Gastrocnemius medialis (tissue), 4 donors: Measurements from ENCODE around the gene CCDC81. TPM values are rescaled to one million over a fixed set of nuclear protein-coding genes. Genes with fewer than 3 reads are reported as not detected.

Source experiments
- ATAC-seq, 2 donors: fragments of 150-250 bp; one replicate each; pipeline ENCODE4 v1.9.1; 2016
- DNase-seq, 2 donors: peaks; one replicate each; pipeline ENCODE4 v3.0.0-alpha.2; 2019
- H3K27ac ChIP-seq, 4 donors: fragments of 200-600 bp; sonication (generic); 1 replicate in 1 of 4; 2 replicates in 3 of 4; pipeline ENCODE4 v1.5.1; 2016 to 2018; ENCODE audit warnings: mild to moderate bottlenecking in 2 of 4, moderate library complexity in 1 of 4
- H3K27me3 ChIP-seq, 3 donors: fragments of 200-600 bp; sonication (generic) in 2 of 3; 1 replicate in 1 of 3; 2 replicates in 2 of 3; pipeline versions ENCODE4 v1.5.1 to v1.6.0; 2016 to 2019; ENCODE audit warnings: mild to moderate bottlenecking in 1 of 3, moderate library complexity in 1 of 3
- H3K36me3 ChIP-seq, 2 donors: fragments of 200-600 bp; sonication (generic) in 1 of 2; one replicate each; pipeline ENCODE4 v1.5.1; 2017 to 2018
- H3K4me1 ChIP-seq, 2 donors: fragments of 200-600 bp; sonication (generic) in 1 of 2; one replicate each; pipeline ENCODE4 v1.5.1; 2016 to 2017; ENCODE audit warnings: mild to moderate bottlenecking in 2 of 2
- H3K4me3 ChIP-seq, 4 donors: fragments of 200-600 bp; sonication (generic) in 3 of 4; 1 replicate in 1 of 4; 2 replicates in 3 of 4; pipeline ENCODE4 v1.5.1; 2016 to 2019; ENCODE audit warnings: mild to moderate bottlenecking in 2 of 4
- H3K9me3 ChIP-seq, 3 donors: fragments of 200-600 bp; sonication (generic) in 2 of 3; 1 replicate in 1 of 3; 2 replicates in 2 of 3; pipeline ENCODE4 v1.5.1; 2016 to 2019
- CTCF ChIP-seq, 5 experiments: fragments of 450-650 bp in 3 of 5; fragments of 200-600 bp in 2 of 5; sonication (generic) in 2 of 5; IDR thresholded peaks in 4 of 5; conservative IDR thresholded peaks in 1 of 5; 1 replicate in 4 of 5; 2 replicates in 1 of 5; pipeline ENCODE4 v1.5.1; 2016 to 2019; ENCODE audit warnings: antibody characterized with exemption in 5 of 5, mild to moderate bottlenecking in 3 of 5, moderate library complexity in 3 of 5
- POLR2A ChIP-seq, 2 donors: fragments of 450-650 bp; IDR thresholded peaks; one replicate each; pipeline ENCODE4 v1.6.1; 2017; ENCODE audit warnings: antibody characterized with exemption in 2 of 2, mild to moderate bottlenecking in 2 of 2, moderate library complexity in 2 of 2
- in situ Hi-C, 4 donors: fragments of 200-750 bp; cut with MboI; loops; one replicate each; pipeline versions ENCODE4 v1.15.0 to v1.8.0; 2017; ENCODE audit warnings: low sequenced_read_pairs in 4 of 4
- intact Hi-C: fragments of 100-400 bp; cut with DNase I; formaldehyde crosslinking; loops from one replicate; pipeline ENCODE4 v1.15.1; 2023; ENCODE audit warnings: low total_unique reads
- total RNA-seq, 4 donors: library from RNA; depleted of rRNA; stranded (reverse); fragments of >200 nt; gene quantifications; one replicate each; pipeline versions ENCODE4 v1.1.0 to v1.2.3, GENCODE V29; 2016

CCDC81 gene
- total RNA-seq, 4 donors from 2014 or later, result 0.22 TPM; not detected in 3

GRCh38 chr11:86459002-86459385 lies 84.3 kb downstream of the CCDC81 start:
- Histone ChIP-seq H3K4me1 (peaks cover 12 to 17% of the 10 kb centered on the region in 2 donors), H3K27ac (peak overlapping the region in 1 of 4 donors; percentile 43), H3K9me3 (no peaks in the 10 kb centered on the region), H3K4me3 (no peak overlapping the region), H3K27me3 (no peaks in the 10 kb centered on the region), H3K36me3 (no peaks in the 10 kb centered on the region)
- in situ Hi-C loops, result loop anchor here (5.0 to 10.0 kb wide), 3 partner anchors 148 to 358 kb away; no protein-coding TSS in a partner anchor
- ATAC-seq (no peak), DNase-seq (no peak)
- TF ChIP-seq CTCF (IDR thresholded peaks at IDR 0.05 in 4 of 5, conservative IDR thresholded peaks at IDR 0.05 in 1 of 5), result no peak
- no peak for TF ChIP-seq POLR2A (IDR thresholded peaks at IDR 0.05)
- intact Hi-C loops, result no loop called here

GRCh38 chr11:86459682-86460460 lies 85.2 kb downstream of the CCDC81 start:
- Histone ChIP-seq H3K9me3 (no peaks in the 10 kb centered on the region), H3K4me3 (no peak overlapping the region), H3K27ac (peak overlapping the region; percentile 11 to 43 (median 20)), H3K36me3 (no peaks in the 10 kb centered on the region), H3K4me1 (peaks cover 18 to 25% of the 10 kb centered on the region in 2 donors), H3K27me3 (no peaks in the 10 kb centered on the region)
- ATAC-seq (peak in 1 of 2 donors; percentile 7), DNase-seq (no peak)
- in situ Hi-C loops, result loop anchor here (5.0 to 10.0 kb wide), 3 partner anchors 147 to 357 kb away; no protein-coding TSS in a partner anchor
- intact Hi-C loops, result no loop called here
- TF ChIP-seq POLR2A (IDR thresholded peaks at IDR 0.05) (no peak), CTCF (IDR thresholded peaks at IDR 0.05 in 4 of 5, conservative IDR thresholded peaks at IDR 0.05 in 1 of 5) (no peak)

DNA sequence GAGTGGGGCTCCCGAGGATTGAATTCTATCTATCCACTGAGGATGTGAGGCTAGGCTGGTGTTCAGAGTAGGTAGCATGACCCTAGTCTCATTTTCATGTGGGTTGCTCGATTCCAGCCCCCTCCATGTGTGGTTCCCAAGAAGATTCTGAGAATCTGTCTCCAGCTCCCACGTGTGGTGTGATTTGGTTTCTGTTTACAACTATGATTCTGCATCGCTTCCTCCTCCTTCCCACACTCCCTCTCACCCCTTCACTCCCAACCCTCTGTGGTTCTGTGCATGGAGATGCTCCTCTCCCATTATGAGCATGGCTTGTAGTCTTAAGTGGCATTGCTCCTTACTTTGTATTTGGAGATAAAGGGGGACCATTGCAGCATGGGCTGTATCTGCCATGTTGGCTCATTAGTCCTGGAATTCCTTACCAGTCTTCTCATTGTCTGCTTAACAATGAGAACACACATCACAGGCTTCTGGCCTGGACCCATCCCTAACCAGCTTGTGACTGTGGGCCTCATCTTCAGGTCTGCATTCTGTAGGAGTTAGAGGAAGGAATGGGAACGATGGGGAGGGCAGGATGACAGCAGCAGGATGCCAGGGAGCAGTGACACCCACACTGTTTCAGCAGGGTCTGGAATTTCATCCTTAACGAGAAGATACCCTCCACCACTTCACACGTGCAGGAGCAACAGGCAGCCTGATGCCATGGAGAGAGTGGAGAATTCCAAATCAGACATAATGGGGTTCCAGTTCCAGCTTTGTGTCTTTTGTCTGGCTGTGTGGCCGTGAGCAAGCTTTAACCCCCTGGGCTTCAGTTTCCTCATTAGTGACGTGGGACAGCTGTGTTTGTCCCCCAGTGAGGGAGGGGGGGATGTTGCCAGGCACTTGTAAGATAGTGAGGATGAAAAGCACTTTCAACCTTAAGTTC lies 86.0 kb downstream of the CCDC81 start:
- in situ Hi-C loops (no loop called here), intact Hi-C loops (no loop called here)
- H3K4me1 ChIP-seq, result peaks cover 18 to 30% of the 10 kb centered on the region in 2 donors

DNA sequence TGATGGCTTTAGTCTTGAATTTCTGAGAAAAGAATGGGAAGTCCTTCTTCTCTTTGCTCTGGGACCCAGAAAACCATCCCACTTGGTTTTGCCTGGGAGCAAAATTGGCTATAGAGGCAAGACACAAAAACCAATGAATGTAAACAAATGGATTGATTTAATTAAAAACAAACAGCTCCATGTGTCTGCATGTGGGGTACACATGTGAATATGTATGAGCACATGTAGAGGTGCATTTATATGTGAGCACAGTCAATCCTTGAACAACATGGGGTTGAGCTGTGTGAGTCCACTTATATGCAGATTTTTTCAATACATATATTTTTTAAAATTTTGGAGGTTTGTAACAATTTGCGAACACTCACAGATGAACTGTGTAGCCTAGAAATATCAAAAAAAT lies 87.2 kb downstream of the CCDC81 start:
- Histone ChIP-seq H3K4me3 (no peak overlapping the region), H3K36me3 (no peaks in the 10 kb centered on the region), H3K4me1 (peaks cover 18 to 22% of the 10 kb centered on the region in 2 donors), H3K27me3 (no peaks in the 10 kb centered on the region), H3K9me3 (no peaks in the 10 kb centered on the region), H3K27ac (no peak overlapping the region)
- in situ Hi-C loops, result no loop called here
- TF ChIP-seq POLR2A (IDR thresholded peaks at IDR 0.05), result no peak
- TF ChIP-seq CTCF (IDR thresholded peaks at IDR 0.05 in 4 of 5, conservative IDR thresholded peaks at IDR 0.05 in 1 of 5), result no peak
- no peak for DNase-seq
- intact Hi-C loops, result no loop called here
- no peak for ATAC-seq

More for the DNA sequence above, 86.0 kb downstream of the CCDC81 start:
- H3K27me3 ChIP-seq, result no peaks in the 10 kb centered on the region
- TF ChIP-seq POLR2A (IDR thresholded peaks at IDR 0.05), result no peak
- no peak for TF ChIP-seq CTCF (IDR thresholded peaks at IDR 0.05 in 4 of 5, conservative IDR thresholded peaks at IDR 0.05 in 1 of 5)
- peak overlapping the region in 2 of 4 donors; percentile 20 to 43 for H3K27ac ChIP-seq
- DNase-seq, result no peak
- no peak for ATAC-seq
- no peaks in the 10 kb centered on the region for H3K9me3 ChIP-seq
- H3K4me3 ChIP-seq, result no peak overlapping the region
- no peaks in the 10 kb centered on the region for H3K36me3 ChIP-seq
